Stomach (tissue), 9 donors: ENCODE measurements around the gene GTF2H3. TPM values are rescaled to one million over a fixed set of nuclear protein-coding genes. Genes with fewer than 3 reads are reported as not detected.

Experiments used
- DNase-seq, 2 donors: peaks; one replicate each; pipeline versions ENCODE4 v3.0.0 to v3.0.0-alpha.2; 2013 to 2019
- H3K27ac ChIP-seq, 5 donors: fragments of 200-600 bp in 4 of 5; sonication (generic) in 4 of 5; one replicate each; pipeline ENCODE4 v1.5.1; 2013 to 2019; ENCODE audit warnings: mild to moderate bottlenecking in 1 of 5, moderate library complexity in 1 of 5
- H3K27me3 ChIP-seq, 3 donors: fragments of 200-600 bp; sonication (generic); one replicate each; pipeline ENCODE4 v1.5.1; 2017 to 2019; ENCODE audit warnings: mixed run types in 1 of 3
- H3K36me3 ChIP-seq, 4 donors: fragments of 200-600 bp; sonication (generic); 1 replicate in 3 of 4; 2 replicates in 1 of 4; pipeline ENCODE4 v1.5.1; 2016 to 2019
- H3K4me1 ChIP-seq, 4 donors: fragments of 200-600 bp; sonication (generic); one replicate each; pipeline ENCODE4 v1.5.1; 2016 to 2019
- H3K4me3 ChIP-seq, 4 donors: fragments of 200-600 bp; sonication (generic) in 3 of 4; one replicate each; pipeline ENCODE4 v1.5.1; 2016 to 2019; ENCODE audit warnings: mild to moderate bottlenecking in 1 of 4
- H3K9me3 ChIP-seq, 4 donors: fragments of 200-600 bp; sonication (generic); one replicate each; pipeline ENCODE4 v1.5.1; 2016 to 2019
- CTCF ChIP-seq, 7 experiments: fragments of 450-650 bp in 4 of 7; fragments of 200-600 bp in 3 of 7; sonication (generic) in 3 of 7; IDR thresholded peaks; one replicate each; pipeline ENCODE4 v1.5.1; 2016 to 2019; ENCODE audit warnings: antibody characterized with exemption in 7 of 7, control low read depth in 2 of 7, mild to moderate bottlenecking in 1 of 7
- EP300 ChIP-seq: sonication (generic); formaldehyde crosslinking; IDR thresholded peaks from one replicate; pipeline ENCODE4 v1.6.1; 2017; ENCODE audit warnings: antibody characterized with exemption
- POLR2A ChIP-seq, 4 donors: fragments of 450-650 bp; IDR thresholded peaks; one replicate each; pipeline ENCODE4 v1.6.1; 2016; ENCODE audit warnings: antibody characterized with exemption in 4 of 4, control low read depth in 2 of 4, mild to moderate bottlenecking in 1 of 4, moderate library complexity in 1 of 4
- POLR2AphosphoS5 ChIP-seq, 3 donors: sonication (generic); formaldehyde crosslinking; IDR thresholded peaks; one replicate each; pipeline ENCODE4 v1.6.1; 2016; ENCODE audit warnings: antibody characterized with exemption in 3 of 3
- WGBS, 5 donors: extraction: QIAGEN DNeasy Blood & Tissue Kit in 3 of 5; methylation state at CpG; one replicate each; pipeline versions ENCODE4 v1.1.5 to v1.1.7; 2013 to 2018; 5-methylcytosine and 5-hydroxymethylcytosine counted together
- intact Hi-C: fragments of 100-400 bp; cut with DNase I; formaldehyde crosslinking; loops from one replicate; pipeline ENCODE4 v1.15.1; 2023; ENCODE audit warnings: low total_unique reads
- polyA plus RNA-seq, 3 donors: library from polyadenylated mRNA; stranded (reverse); fragments of 200-250 nt; gene quantifications; one replicate each; pipeline ENCODE4 v1.2.3, GENCODE V29; 2013
- total RNA-seq, 5 donors: library from RNA; depleted of rRNA; stranded (reverse); fragments of >200 nt; gene quantifications; one replicate each; pipeline versions ENCODE4 v1.1.0 to v1.2.3, GENCODE V29; 2014 to 2016
- donor health status: healthy with polysubstance abuse.
- donor health status: Bipolar disorder and iron deficiency.
- donor health status: healthy.

Gene GTF2H3
- total and polyA plus RNA-seq, 8 donors, result 2.9 to 40.2 (median 7.6) TPM; not detected in 1

GRCh38 chr12:123655420-123655819 is 21.8 kb downstream of the GTF2H3 start:
- TF ChIP-seq CTCF (IDR thresholded peaks at IDR 0.05) (no peak), EP300 (no peak), POLR2A (IDR thresholded peaks at IDR 0.05) (no peak), POLR2AphosphoS5 (IDR thresholded peaks at IDR 0.05) (no peak)
- H3K27me3 ChIP-seq, result no peaks in the 10 kb centered on the region
- no peak overlapping the region for H3K27ac ChIP-seq
- DNase-seq, result no peak
- peaks cover 14 to 88% (median 85%) of the 10 kb centered on the region in 4 donors for H3K36me3 ChIP-seq
- H3K4me1 ChIP-seq, result no peaks in the 10 kb centered on the region
- 73 to 90% (median 81%) methylated on average over 5 of the region's 5 CpGs for WGBS, 5 donors
- no peaks in the 10 kb centered on the region for H3K9me3 ChIP-seq
- intact Hi-C loops, result no loop called here
- no peak overlapping the region for H3K4me3 ChIP-seq

- Histone ChIP-seq H3K36me3 (peaks cover 9 to 88% (median 80%) of the 10 kb centered on the region in 4 donors), H3K4me1 (no peaks in the 10 kb centered on the region), H3K27me3 (no peaks in the 10 kb centered on the region), H3K4me3 (no peak overlapping the region), H3K9me3 (no peaks in the 10 kb centered on the region), H3K27ac (no peak overlapping the region)
- DNase-seq, result no peak
- intact Hi-C loops, result no loop called here
- 86 to 88% (median 88%) methylated on average over 4 of the region's 4 CpGs for WGBS, 5 donors
- TF ChIP-seq POLR2AphosphoS5 (IDR thresholded peaks at IDR 0.05), result no peak
These were observed 22.8 kb downstream of the GTF2H3 start for GRCh38 chr12:123656392-123656791.

DNA sequence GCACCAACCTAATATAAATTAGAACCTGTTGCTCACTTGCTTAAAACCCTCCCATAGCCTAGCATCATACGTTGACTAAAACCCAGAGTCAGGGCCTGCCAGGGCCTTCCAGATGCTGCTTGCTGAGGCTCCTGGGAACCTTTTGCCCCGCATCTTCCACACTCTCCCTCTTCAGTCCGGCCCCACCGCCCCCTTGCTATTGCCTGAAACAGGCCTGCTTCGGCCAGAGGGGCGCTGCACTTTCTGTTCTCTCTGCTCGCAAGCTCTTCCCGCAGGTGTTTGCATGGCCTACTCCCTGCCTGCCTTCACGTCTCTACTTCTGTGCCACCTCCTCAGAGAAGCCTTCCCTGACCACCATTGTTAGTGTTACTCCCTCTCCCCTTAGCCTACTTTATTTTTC is 23.6 kb downstream of the GTF2H3 start:
- peaks cover 6 to 84% (median 74%) of the 10 kb centered on the region in 4 donors for H3K36me3 ChIP-seq
- TF ChIP-seq POLR2AphosphoS5 (IDR thresholded peaks at IDR 0.05), result no peak
- TF ChIP-seq EP300, result no peak
- TF ChIP-seq POLR2A (IDR thresholded peaks at IDR 0.05), result no peak
- no peak for TF ChIP-seq CTCF (IDR thresholded peaks at IDR 0.05)
- intact Hi-C loops, result no loop called here
- H3K27me3 ChIP-seq, result no peaks in the 10 kb centered on the region
- H3K4me1 ChIP-seq, result no peaks in the 10 kb centered on the region
- no peaks in the 10 kb centered on the region for H3K9me3 ChIP-seq
- WGBS, 5 donors, result 91 to 94% (median 93%) methylated on average over 9 of the region's 9 CpGs
- H3K4me3 ChIP-seq, result no peak overlapping the region
- no peak overlapping the region for H3K27ac ChIP-seq
- no peak for DNase-seq

GRCh38 chr12:123659996-123660727 is 26.5 kb downstream of the GTF2H3 start:
- H3K4me3 ChIP-seq, result no peak overlapping the region
- no peak for TF ChIP-seq POLR2AphosphoS5 (IDR thresholded peaks at IDR 0.05)
- no peak for TF ChIP-seq EP300
- H3K36me3 ChIP-seq, result peaks cover 6 to 82% (median 62%) of the 10 kb centered on the region in 4 donors
- intact Hi-C loops, result no loop called here
- H3K4me1 ChIP-seq, result no peaks in the 10 kb centered on the region
- no peaks in the 10 kb centered on the region for H3K9me3 ChIP-seq
- H3K27ac ChIP-seq, result peak overlapping the region in 2 of 5 donors; percentile 22 to 27
- no peak for DNase-seq
- no peaks in the 10 kb centered on the region for H3K27me3 ChIP-seq
- WGBS, 5 donors, result 82 to 89% (median 85%) methylated on average over 5 of the region's 5 CpGs

DNA sequence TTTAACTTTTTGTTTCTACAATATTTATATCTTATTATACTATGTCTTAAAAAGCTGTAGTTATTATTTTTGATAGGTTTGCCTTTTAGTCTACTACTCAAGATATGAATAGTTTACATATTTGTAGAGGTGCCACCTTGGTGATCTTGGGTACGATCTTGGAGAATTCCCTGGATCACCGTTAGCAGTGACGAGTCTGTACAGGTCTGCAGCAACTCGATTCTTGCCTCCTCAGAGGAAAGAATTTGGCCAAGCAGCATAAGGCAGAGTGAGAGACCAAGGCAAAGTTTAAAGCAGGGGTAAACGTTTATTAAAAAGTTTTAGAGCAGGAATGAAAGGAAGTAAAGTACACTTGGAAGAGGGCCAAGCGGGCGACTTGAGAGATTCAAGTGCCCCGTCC is 34.1 kb downstream of the GTF2H3 start:
- no peak for DNase-seq
- H3K27ac ChIP-seq, result no peak overlapping the region
- peaks cover 8 to 20% (median 13%) of the 10 kb centered on the region in 4 donors for H3K4me1 ChIP-seq
- TF ChIP-seq POLR2A (IDR thresholded peaks at IDR 0.05), result no peak
- no peak for TF ChIP-seq CTCF (IDR thresholded peaks at IDR 0.05)
- no peak for TF ChIP-seq EP300
- no peak for TF ChIP-seq POLR2AphosphoS5 (IDR thresholded peaks at IDR 0.05)
- no peak overlapping the region for H3K4me3 ChIP-seq
- intact Hi-C loops, result no loop called here
- H3K9me3 ChIP-seq, result no peaks in the 10 kb centered on the region
- H3K27me3 ChIP-seq, result no peaks in the 10 kb centered on the region
- WGBS, 5 donors, result 71 to 79% (median 76%) methylated on average over 8 of the region's 8 CpGs
- peaks cover 0 to 15% (median 3%) of the 10 kb centered on the region in 4 donors for H3K36me3 ChIP-seq
